ENCODE data around the gene STON2. TPM values are rescaled to one million over a fixed set of nuclear protein-coding genes. Genes with fewer than 3 reads are reported as not detected.

Gene STON2
- polyA plus RNA-seq, 1 experiment, result not detected

DNA sequence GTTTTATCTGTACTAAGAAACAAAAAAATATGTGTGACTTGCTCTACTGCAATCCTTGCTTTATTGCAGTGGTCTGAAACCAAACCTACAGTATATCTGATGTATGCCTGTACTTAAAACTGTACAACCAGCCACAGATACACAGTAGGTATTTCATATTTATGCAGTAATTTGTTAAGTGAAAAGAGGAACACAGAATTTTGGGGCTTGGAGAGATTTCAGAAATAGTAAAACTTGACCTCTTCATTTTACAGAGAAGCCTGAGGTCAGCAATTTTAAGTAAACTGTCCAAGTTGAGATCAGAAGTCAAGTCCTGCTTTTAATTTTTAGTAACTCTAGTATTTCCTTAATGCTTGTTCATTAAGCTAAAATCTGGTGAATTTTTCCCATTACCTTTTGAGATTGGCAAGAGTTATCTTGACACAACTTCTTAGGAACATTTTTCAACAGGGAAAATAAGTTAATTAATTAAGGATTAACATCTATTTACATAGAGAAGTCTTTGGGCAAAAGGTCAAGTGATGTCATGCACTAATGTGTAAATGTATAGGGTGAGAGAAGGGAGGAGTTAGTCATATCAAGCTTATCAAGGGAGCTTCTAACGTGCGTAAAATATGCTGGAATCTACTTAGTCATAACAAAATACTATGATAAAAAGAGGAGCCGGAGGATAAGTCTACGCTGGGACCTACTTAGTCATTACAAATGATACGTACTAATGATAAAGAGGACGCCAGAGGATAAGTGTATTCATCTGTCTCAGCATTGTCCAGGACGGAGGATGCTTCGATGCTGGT lies 113.4 kb downstream of the STON2 start:
- H3K9me3 ChIP-seq (ENCODE audit: control insufficient read depth, insufficient read depth, low read length), result no peaks in the 10 kb centered on the region
- no peak overlapping the region for H3K27ac ChIP-seq (ENCODE audit: low read depth, low read length)
- ChIA-PET POLR2A (no interaction called here), CTCF (no interaction called here)
- no peaks in the 10 kb centered on the region for H3K27me3 ChIP-seq (ENCODE audit: control insufficient read depth, insufficient read depth, low read length)
- H3K4me3 ChIP-seq (ENCODE audit: low read depth, low read length), result no peak overlapping the region
- TF ChIP-seq, protein P1, sequence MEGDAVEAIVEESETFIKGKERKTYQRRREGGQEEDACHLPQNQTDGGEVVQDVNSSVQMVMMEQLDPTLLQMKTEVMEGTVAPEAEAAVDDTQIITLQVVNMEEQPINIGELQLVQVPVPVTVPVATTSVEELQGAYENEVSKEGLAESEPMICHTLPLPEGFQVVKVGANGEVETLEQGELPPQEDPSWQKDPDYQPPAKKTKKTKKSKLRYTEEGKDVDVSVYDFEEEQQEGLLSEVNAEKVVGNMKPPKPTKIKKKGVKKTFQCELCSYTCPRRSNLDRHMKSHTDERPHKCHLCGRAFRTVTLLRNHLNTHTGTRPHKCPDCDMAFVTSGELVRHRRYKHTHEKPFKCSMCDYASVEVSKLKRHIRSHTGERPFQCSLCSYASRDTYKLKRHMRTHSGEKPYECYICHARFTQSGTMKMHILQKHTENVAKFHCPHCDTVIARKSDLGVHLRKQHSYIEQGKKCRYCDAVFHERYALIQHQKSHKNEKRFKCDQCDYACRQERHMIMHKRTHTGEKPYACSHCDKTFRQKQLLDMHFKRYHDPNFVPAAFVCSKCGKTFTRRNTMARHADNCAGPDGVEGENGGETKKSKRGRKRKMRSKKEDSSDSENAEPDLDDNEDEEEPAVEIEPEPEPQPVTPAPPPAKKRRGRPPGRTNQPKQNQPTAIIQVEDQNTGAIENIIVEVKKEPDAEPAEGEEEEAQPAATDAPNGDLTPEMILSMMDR (IDR thresholded peaks at IDR 0.05; ENCODE audit: low read depth, low read length), result no peak
- DNase-seq (ENCODE audit: low read depth, low spot score), result no peak

DNA sequence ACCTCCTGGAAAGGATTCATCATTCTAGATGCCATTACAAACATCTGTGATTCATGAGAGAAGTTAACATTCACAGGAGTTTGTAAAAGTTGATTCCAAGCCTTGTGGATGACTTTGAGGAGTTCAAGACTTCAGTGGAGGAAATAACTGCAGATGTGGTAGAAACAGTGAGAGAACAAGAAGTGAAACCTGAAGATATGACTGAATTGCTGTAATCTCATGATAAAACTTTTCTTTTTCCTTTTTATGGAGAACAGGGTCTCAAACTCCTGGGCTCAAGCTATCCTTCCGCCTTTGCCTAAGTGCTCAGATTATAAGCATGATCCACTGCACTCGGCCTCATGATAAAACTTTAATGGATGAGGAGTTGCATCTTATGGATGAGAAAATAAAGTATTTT lies 114.9 kb downstream of the STON2 start:
- no peak overlapping the region for H3K4me3 ChIP-seq (ENCODE audit: low read depth, low read length)
- no peaks in the 10 kb centered on the region for H3K9me3 ChIP-seq (ENCODE audit: control insufficient read depth, insufficient read depth, low read length)
- no peaks in the 10 kb centered on the region for H3K27me3 ChIP-seq (ENCODE audit: control insufficient read depth, insufficient read depth, low read length)
- no peak for DNase-seq (ENCODE audit: low read depth, low spot score)
- TF ChIP-seq, protein P1 (IDR thresholded peaks at IDR 0.05; ENCODE audit: low read depth, low read length), result no peak
- no peak overlapping the region for H3K27ac ChIP-seq (ENCODE audit: low read depth, low read length)
- POLR2A ChIA-PET, result no interaction called here
- CTCF ChIA-PET, result no interaction called here

DNA sequence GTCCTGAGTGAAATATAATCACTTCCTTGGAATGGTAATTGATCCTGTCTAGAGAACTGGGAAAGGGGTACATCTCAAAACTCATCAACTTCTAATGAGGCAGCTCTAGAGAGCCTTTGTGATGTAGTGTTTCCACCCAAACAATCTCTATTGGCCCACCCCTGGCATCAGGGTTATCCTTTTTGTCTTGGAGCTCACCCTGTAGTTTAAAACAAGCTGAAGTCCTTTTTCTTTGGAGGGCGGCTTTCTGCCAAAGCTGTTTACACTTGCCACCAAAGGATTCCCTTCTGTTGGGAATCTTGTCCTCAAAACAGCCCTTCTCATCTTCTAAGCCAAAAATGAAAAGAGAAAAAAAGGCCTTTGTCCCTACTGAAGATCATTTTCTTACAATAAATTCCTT lies 118.8 kb downstream of the STON2 start:
- H3K9me3 ChIP-seq (ENCODE audit: control insufficient read depth, insufficient read depth, low read length), result no peaks in the 10 kb centered on the region
- DNase-seq (ENCODE audit: low read depth, low spot score), result no peak
- H3K27me3 ChIP-seq (ENCODE audit: control insufficient read depth, insufficient read depth, low read length), result no peaks in the 10 kb centered on the region
- ChIA-PET POLR2A (no interaction called here), CTCF (no interaction called here)
- H3K4me3 ChIP-seq (ENCODE audit: low read depth, low read length), result no peak overlapping the region
- no peak overlapping the region for H3K27ac ChIP-seq (ENCODE audit: low read depth, low read length)
- TF ChIP-seq, protein P1 (IDR thresholded peaks at IDR 0.05; ENCODE audit: low read depth, low read length), result no peak

DNA sequence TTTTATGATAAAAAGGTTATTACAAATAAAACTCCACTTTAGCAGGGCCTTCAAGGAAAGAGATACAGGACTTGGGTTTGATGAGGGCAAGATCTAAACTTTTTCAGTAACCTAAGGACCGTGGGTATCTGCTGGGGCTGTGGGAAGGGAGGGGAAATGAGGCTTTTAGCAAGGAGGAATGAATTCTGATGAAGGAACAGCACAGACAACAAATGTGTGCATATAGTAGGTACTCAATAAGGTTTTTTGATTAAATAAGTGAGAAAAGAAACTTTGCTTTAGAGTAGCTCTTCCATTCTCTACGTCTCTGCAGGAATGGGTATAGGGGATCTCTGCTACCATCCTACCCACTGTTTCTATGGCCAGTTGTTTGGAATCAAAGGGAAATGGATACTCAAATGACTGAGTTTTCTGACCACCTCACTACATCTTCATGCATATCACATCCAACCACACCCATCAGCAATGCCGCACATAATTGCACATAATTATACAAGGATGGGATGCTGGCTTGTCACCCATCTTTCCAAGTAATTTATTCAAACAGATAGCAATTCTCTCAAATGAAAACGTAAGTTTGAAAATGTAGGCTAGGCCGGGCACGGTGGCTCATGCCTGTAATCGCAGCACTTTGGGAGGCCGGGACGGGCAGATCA lies 119.9 kb downstream of the STON2 start:
- Histone ChIP-seq H3K4me3 (ENCODE audit: low read depth, low read length) (no peak overlapping the region), H3K27ac (ENCODE audit: low read depth, low read length) (no peak overlapping the region), H3K27me3 (ENCODE audit: control insufficient read depth, insufficient read depth, low read length) (no peaks in the 10 kb centered on the region), H3K9me3 (ENCODE audit: control insufficient read depth, insufficient read depth, low read length) (no peaks in the 10 kb centered on the region)
- CTCF ChIA-PET, result no interaction called here
- TF ChIP-seq, protein P1 (IDR thresholded peaks at IDR 0.05; ENCODE audit: low read depth, low read length), result no peak
- POLR2A ChIA-PET, result no interaction called here
- no peak for DNase-seq (ENCODE audit: low read depth, low spot score)

DNA sequence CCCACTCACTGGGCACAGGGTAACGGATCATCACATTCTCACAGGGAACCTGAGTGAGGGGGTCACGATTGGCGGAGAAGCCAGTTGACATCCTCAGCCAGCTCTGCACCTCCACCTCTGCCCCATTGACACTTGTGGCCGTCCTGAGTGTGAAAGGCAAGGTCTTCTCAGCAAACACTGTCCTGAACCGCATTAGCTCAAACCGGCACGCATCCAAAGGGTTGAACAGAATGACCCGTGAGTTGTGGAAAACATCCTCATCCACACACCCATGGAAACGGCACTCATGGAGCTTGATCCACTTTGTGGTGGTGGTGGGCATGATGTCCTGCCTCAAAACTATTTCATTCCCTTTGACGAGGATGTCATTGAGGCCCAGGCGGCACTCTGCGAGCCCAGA lies 123.0 kb downstream of the STON2 start:
- CTCF ChIA-PET, result interaction anchor here (2.4 kb wide), 1 partner anchor 188 kb away, joined by 6 read pairs; no protein-coding TSS in a partner anchor
- POLR2A ChIA-PET, result no interaction called here
- peaks cover 2% of the 10 kb centered on the region for H3K27me3 ChIP-seq (ENCODE audit: control insufficient read depth, insufficient read depth, low read length)

More for the DNA sequence above, 123.0 kb downstream of the STON2 start:
- no peak for DNase-seq (ENCODE audit: low read depth, low spot score)
- Histone ChIP-seq H3K27ac (ENCODE audit: low read depth, low read length) (no peak overlapping the region), H3K9me3 (ENCODE audit: control insufficient read depth, insufficient read depth, low read length) (no peaks in the 10 kb centered on the region), H3K4me3 (ENCODE audit: low read depth, low read length) (no peak overlapping the region)
- TF ChIP-seq, protein P1 (IDR thresholded peaks at IDR 0.05; ENCODE audit: low read depth, low read length), result no peak

All from AG04450 (cell line).